GM19452 (cell line): ENCODE data around the gene PLIN4.
"Not testable (repeated sequence)": the region's sequence is repeated elsewhere in the genome, so short reads cannot be mapped to it uniquely, and the experiment has no call there.

Experiments
- ATAC-seq: cut with Tn5 transposase; IDR thresholded peaks from one replicate; pipeline ENCODE4 v1.9.1; 2021; ENCODE audit not compliant: unreplicated experiment

Gene PLIN4

GRCh38 chr19:4527377-4527776, 9.1 kb upstream of the PLIN4 start:
- ATAC-seq: not testable (repeated sequence)

DNA sequence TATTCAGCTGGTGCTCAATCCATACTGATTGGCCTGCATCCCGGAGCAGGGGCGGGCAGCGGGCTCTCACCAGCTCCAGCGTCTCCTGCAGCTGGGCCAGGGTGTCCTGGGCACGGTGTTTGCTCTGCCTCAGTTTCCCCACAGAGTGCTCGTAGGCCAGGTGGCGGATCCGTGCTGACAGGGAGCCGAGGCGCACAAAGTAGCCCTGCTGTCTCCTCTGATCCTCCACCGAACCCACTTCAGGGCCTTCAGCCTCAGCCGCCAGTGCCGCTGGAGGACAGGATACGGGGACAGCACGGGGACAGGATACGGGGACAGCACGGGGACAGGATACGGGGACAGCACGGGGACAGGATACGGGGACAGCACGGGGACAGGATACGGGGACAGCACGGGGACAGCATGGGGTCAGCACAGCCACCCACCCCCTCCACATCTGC, 7.3 kb upstream of the PLIN4 start:
- no peak for ATAC-seq

GRCh38 chr19:4524808-4525562, 6.7 kb upstream of the PLIN4 start:
- no peak for ATAC-seq

GRCh38 chr19:4523306-4524110, 5.2 kb upstream of the PLIN4 start:
- ATAC-seq: no peak

- no peak for ATAC-seq
Observed at GRCh38 chr19:4522291-4523002, 4.2 kb upstream of the PLIN4 start.

DNA sequence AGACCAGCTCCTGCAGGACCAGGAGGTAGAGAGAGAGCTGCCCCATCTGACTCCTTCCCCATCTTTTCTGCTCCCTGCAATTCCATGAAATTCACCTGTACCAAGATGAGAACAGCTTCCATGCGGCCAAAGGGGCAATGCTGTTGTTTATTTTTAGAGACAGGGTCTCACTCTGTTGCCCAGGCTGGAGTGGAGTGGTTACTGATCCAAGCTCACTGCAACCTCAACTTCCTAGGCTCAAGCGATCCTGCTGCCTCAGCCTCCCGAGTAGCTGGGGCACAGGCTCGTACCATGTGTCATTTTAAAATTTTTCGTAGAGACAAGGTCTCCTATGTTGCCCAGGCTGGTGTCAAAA, 3.6 kb upstream of the PLIN4 start:
- ATAC-seq: no peak

- no peak for ATAC-seq
Observed at GRCh38 chr19:4521170-4521887, 3.0 kb upstream of the PLIN4 start.

DNA sequence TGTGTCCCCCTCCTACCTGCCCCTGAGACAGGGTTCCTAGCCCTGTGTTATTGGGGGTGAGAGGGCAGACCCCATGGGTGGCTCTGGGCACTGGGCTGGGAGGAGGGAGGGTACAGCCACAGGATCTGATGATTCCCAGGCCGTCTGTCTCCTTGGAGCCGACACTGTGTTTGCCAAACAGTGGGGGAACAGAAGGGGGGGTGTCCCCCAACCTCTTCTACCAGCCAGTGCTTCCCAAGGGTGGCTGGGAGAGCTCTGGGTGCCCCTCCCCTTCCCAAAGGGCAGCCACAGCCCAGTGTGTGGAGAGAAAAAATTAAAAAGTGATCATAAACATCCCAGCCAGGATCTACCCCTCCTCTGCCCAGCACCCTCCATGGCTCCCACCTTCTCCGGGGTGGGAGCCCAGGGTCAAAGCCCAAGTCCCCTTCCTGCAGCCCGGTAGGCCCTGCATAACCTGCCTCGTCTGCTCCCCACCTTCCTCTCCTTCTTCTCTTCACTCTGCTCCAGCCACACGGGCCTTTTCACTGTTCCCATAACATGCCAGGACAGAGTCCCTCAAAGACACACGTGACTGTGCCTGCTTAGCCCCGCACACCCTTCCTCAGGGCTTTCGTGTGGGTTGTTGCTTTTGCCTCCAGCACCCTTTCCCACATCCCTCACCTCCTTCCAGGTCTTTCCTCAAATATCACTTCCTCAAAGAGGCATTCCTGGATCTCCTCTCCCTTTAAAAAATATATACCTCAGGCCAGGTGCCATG, 1.4 kb upstream of the PLIN4 start:
- no peak for ATAC-seq

- ATAC-seq: no peak
Observed at GRCh38 chr19:4519172-4519496, 848 bp upstream of the PLIN4 start.

DNA sequence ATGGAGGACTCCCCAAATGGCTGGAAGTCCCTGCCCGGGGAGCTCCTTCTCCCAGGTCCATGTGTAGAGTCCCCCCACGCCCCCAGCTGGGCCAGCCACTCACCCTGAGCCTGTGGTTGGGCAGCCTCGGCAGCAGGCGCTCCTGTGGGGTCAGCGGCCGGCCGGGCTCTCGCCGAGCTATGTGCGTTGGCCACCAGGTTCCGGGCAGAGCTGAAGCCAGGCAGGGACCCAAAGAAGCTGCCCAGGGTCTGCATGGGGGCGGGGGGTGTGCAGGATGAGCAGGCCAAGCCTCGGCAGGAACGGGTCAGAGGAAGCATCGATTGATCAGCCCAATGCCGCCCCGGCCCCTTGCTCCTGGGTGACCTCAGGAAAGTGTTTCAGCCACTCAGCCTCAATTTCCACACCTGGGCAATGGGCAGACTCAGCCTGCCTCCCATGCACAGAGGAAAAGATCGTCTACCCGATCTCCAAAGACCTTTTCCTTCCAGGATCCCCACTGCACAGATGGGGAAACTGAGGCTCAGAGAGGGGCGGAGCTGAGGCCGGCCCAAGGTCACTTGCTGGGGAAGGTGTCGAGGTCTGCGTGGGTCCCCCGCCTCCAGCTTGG, 732 bp downstream of the PLIN4 start:
- ATAC-seq: no peak

DNA sequence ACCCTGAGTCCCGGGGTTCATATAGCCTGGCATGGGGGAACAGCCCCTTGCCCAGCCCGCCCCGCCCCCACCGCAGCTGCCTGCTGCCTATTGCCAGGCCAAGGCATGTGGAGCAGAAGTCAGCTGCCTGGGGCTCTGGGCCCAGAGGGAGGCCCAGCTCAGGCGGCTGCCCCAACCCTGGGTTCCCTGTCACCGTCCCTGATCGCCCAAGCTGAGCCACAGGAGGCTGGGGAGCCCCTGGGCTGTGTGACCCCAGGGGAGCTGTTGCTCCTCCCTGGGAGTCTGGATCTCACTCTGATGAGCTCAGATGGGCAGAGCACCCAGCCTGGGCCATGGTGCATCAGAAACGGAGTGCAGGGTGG, 1.4 kb downstream of the PLIN4 start:
- ATAC-seq: no peak

- ATAC-seq: no peak
Observed at GRCh38 chr19:4516199-4516938, 1.9 kb downstream of the PLIN4 start.

GRCh38 chr19:4515732-4516131, 2.6 kb downstream of the PLIN4 start:
- no peak for ATAC-seq

- no peak for ATAC-seq
Observed at GRCh38 chr19:4513248-4513647, 5.0 kb downstream of the PLIN4 start.

- ATAC-seq: no peak
Observed at GRCh38 chr19:4512070-4512469, 6.2 kb downstream of the PLIN4 start.

DNA sequence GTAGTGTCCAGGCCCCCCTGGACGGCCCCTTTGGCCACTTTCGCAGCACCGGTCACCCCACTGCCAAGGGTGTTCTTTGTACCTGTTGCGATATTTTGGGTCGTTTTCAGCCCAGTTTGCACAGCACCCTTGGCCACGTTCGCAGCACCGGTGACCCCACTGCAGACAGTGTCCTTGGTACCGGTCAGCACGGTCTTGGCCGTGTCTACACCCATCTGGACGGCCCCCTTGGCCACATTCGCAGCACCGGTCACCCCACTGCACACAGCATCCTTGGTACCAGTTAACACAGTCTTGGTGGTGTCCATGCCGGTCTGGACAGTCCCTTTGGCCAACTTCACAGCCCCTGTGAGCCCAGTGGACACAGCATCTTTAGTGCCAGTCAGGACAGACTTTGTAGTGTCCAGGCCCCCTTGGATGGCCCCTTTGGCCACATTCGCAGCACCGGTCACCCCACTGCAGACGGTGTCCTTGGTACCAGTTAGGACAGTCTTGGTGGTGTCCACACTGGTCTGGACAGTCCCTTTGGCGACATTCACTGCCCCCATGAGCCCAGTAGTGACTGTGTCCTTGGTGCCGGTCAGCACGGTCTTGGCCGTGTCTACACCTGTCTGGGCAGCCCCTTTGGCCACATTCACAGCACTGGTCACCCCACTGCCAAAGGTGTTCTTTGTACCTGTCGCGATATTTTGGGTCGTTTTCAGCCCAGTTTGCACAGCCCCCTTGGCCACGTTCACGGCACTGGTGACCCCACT, 6.8 kb downstream of the PLIN4 start:
- no peak for ATAC-seq

DNA sequence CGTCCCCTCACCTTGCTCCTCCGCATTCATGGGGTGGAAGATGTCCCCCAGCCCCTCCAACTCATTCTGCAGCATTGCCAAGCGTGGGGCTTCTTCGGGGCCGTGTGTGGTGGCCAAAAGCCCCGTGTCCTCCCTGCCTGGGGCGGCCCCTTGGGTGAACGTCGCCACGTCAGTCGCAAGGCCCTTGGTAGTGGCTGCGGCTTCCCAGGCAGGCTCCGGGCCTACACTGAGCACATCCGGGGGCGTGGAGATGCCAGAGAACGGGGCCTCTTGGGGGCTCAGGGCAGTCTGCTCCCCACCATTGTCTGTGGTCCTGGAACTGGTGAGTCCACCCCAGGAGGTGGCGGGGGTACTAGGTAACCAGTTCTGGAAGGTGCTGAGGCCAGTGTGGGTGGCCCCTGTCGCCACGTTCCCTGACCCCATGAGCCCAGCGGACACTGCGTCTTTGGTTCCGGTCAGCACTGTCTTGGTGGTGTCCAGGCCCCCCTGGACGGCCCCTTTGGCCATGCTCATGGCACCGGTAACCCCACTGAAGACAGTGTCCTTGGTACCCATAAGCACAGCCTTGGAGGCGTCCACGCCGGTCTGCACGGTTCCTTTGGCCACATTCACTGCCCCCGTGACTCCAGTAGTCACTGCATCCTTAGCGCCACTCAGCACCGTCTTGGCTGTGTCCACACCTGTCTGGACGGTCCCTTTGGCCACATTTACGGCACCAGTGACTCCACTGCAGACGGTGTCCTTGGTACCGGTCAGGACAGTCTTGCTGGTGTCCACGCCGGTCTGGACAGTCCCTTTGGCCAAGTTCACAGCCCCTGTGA, 7.6 kb downstream of the PLIN4 start:
- ATAC-seq: no peak

DNA sequence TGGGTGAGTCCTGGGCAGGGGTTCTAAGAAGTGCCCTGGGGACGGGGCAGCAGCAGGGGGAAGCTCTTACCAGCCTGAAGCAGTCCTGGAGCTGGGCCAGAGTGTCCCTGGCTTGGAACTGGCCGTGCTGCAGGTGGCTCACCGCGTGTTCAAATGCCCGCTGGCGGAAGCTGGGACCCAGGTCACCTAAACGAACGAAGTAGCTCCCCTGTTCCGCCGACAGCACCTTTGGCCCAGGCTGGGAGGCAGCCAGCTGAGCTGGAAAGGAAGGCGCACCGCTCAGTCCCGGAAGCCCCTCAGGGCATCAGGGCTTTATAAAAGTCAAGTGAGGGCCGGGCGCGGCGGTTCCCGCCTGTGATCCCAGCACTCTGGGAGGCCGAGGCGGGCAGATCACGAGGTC, 9.6 kb downstream of the PLIN4 start:
- ATAC-seq: no peak
